C4-2B (cell line): ENCODE results near the gene SRPK1.

Experiments used
- H3K27ac ChIP-seq: fragments of 450-650 bp; 2 replicates; pipeline ENCODE4 v1.5.1; 2017
- CTCF ChIP-seq: fragments of 450-650 bp; conservative IDR thresholded peaks from 2 replicates; pipeline ENCODE4 v1.5.1; 2017; ENCODE audit warnings: mild to moderate bottlenecking
- ZFX ChIP-seq: fragments of 450-650 bp; IDR thresholded peaks from 2 replicates; pipeline ENCODE4 v1.6.1; 2017

Gene SRPK1

GRCh38 chr6:35905841-35906498 lies 14.9 kb downstream of the SRPK1 start:
- TF ChIP-seq CTCF (no peak), ZFX (no peak)
- no peak overlapping the region for H3K27ac ChIP-seq

GRCh38 chr6:35905141-35905785 lies 15.6 kb downstream of the SRPK1 start:
- TF ChIP-seq ZFX (no peak), CTCF (no peak)
- no peak overlapping the region for H3K27ac ChIP-seq

GRCh38 chr6:35903679-35904078 lies 17.2 kb downstream of the SRPK1 start:
- TF ChIP-seq ZFX (no peak), CTCF (no peak)
- no peak overlapping the region for H3K27ac ChIP-seq

- no peak overlapping the region for H3K27ac ChIP-seq
- TF ChIP-seq CTCF (no peak), ZFX (no peak)
Observed at GRCh38 chr6:35900448-35900847, 20.4 kb downstream of the SRPK1 start.

GRCh38 chr6:35898003-35898402 lies 22.9 kb downstream of the SRPK1 start:
- no peak overlapping the region for H3K27ac ChIP-seq

GRCh38 chr6:35897486-35897885 lies 23.4 kb downstream of the SRPK1 start:
- TF ChIP-seq ZFX (no peak), CTCF (no peak)
- H3K27ac ChIP-seq = no peak overlapping the region

More at GRCh38 chr6:35898003-35898402, 22.9 kb downstream of the SRPK1 start:
- TF ChIP-seq CTCF = no peak
- no peak for TF ChIP-seq ZFX

- no peak overlapping the region for H3K27ac ChIP-seq
- TF ChIP-seq ZFX (no peak), CTCF (no peak)
Observed at GRCh38 chr6:35897036-35897435, 23.9 kb downstream of the SRPK1 start.
